ENCODE results near the gene AIG1. TPM values are rescaled to one million over a fixed set of nuclear protein-coding genes. Genes with fewer than 3 reads are reported as not detected.

AIG1 gene
- total RNA-seq, 1 experiment from 2014 or later, result 51.1 TPM

DNA sequence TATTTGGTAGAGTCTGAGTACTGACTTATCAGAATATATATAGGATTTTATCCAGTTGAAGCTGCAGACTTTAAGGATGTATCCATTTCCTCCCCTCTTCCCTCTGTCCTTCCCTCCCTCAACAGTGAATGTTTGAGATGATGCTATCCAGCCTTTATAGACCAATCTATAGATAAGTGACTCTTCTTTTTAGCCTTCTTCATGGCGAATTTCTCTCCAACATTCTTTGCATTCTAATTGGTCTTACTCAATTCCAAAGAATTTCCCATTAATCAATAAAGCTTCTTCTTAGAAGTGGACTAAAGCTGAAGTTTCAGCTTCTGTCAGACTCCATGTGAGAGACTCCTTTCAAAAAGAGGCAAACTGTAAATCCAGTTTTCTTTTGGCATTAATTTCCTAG lies 99.3 kb downstream of the AIG1 start:
- DNase-seq (ENCODE audit: low read depth, low spot score) (no peak), ATAC-seq (no peak)
- H3K79me2 ChIP-seq (ENCODE audit: insufficient read depth, low read length), result no peaks in the 10 kb centered on the region
- H3K9ac ChIP-seq (ENCODE audit: low read length), result no peak overlapping the region
- no peaks in the 10 kb centered on the region for H3K36me3 ChIP-seq (ENCODE audit: control insufficient read depth in 1 of 2, insufficient read depth in 2 of 2, low read length in 2 of 2)
- no peaks in the 10 kb centered on the region for H3K9me2 ChIP-seq (ENCODE audit: insufficient read depth)
- ChIA-PET RAD21 (ENCODE audit: low non-redundant PET in 1 of 2, low total read pairs in 2 of 2, uncharacterized antibody in 2 of 2, unreplicated experiment in 2 of 2) (no interaction called here), POLR2A (no interaction called here), CTCF (no interaction called here)
- peak overlapping the region; percentile 1; the same call in 1 of the 2 replicates for H3K4me2 ChIP-seq (ENCODE audit: low read length)
- no peaks in the 10 kb centered on the region for H4K20me1 ChIP-seq (ENCODE audit: insufficient read depth)
- intact Hi-C loops (cut with micrococcal nuclease), result no loop called here
- TF ChIP-seq, protein P1, sequence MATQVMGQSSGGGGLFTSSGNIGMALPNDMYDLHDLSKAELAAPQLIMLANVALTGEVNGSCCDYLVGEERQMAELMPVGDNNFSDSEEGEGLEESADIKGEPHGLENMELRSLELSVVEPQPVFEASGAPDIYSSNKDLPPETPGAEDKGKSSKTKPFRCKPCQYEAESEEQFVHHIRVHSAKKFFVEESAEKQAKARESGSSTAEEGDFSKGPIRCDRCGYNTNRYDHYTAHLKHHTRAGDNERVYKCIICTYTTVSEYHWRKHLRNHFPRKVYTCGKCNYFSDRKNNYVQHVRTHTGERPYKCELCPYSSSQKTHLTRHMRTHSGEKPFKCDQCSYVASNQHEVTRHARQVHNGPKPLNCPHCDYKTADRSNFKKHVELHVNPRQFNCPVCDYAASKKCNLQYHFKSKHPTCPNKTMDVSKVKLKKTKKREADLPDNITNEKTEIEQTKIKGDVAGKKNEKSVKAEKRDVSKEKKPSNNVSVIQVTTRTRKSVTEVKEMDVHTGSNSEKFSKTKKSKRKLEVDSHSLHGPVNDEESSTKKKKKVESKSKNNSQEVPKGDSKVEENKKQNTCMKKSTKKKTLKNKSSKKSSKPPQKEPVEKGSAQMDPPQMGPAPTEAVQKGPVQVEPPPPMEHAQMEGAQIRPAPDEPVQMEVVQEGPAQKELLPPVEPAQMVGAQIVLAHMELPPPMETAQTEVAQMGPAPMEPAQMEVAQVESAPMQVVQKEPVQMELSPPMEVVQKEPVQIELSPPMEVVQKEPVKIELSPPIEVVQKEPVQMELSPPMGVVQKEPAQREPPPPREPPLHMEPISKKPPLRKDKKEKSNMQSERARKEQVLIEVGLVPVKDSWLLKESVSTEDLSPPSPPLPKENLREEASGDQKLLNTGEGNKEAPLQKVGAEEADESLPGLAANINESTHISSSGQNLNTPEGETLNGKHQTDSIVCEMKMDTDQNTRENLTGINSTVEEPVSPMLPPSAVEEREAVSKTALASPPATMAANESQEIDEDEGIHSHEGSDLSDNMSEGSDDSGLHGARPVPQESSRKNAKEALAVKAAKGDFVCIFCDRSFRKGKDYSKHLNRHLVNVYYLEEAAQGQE (IDR thresholded peaks at IDR 0.05; ENCODE audit: low read depth), result no peak
- TF ChIP-seq FOSL1 (IDR thresholded peaks at IDR 0.05; ENCODE audit: low read depth) (no peak), TCF7L2 (IDR thresholded peaks at IDR 0.05; ENCODE audit: borderline replicate concordance, extremely low read depth, insufficient read depth, insufficient read length) (no peak), CBX3 (IDR thresholded peaks at IDR 0.05; ENCODE audit: low read depth) (no peak), POLR2A (IDR thresholded peaks at IDR 0.05; ENCODE audit: borderline replicate concordance, extremely low read depth, insufficient read depth, insufficient read length) (no peak), JUND (IDR thresholded peaks at IDR 0.05) (no peak), EGR1 (IDR thresholded peaks at IDR 0.05; ENCODE audit: low read depth) (no peak), POLR2AphosphoS5 (IDR thresholded peaks at IDR 0.05; ENCODE audit: low read depth, low read length) (no peak), SIN3A (IDR thresholded peaks at IDR 0.05; ENCODE audit: low read depth) (no peak), EZH2 (IDR thresholded peaks at IDR 0.05) (no peak), CEBPB (IDR thresholded peaks at IDR 0.05; ENCODE audit: low read depth) (no peak), ZNF274 (IDR thresholded peaks at IDR 0.05; ENCODE audit: low read depth, low read length) (no peak), EZH2phosphoT487 (IDR thresholded peaks at IDR 0.05; ENCODE audit: borderline replicate concordance) (no peak), YY1 (IDR thresholded peaks at IDR 0.05; ENCODE audit: extremely low read depth, insufficient replicate concordance, low read depth, low read length) (no peak), ZFX (IDR thresholded peaks at IDR 0.05) (no peak), SP1 (IDR thresholded peaks at IDR 0.05; ENCODE audit: low read depth) (no peak)
- TF ChIP-seq, protein P2, sequence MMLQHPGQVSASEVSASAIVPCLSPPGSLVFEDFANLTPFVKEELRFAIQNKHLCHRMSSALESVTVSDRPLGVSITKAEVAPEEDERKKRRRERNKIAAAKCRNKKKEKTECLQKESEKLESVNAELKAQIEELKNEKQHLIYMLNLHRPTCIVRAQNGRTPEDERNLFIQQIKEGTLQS (IDR thresholded peaks at IDR 0.05), result no peak
- TF ChIP-seq, protein P3, sequence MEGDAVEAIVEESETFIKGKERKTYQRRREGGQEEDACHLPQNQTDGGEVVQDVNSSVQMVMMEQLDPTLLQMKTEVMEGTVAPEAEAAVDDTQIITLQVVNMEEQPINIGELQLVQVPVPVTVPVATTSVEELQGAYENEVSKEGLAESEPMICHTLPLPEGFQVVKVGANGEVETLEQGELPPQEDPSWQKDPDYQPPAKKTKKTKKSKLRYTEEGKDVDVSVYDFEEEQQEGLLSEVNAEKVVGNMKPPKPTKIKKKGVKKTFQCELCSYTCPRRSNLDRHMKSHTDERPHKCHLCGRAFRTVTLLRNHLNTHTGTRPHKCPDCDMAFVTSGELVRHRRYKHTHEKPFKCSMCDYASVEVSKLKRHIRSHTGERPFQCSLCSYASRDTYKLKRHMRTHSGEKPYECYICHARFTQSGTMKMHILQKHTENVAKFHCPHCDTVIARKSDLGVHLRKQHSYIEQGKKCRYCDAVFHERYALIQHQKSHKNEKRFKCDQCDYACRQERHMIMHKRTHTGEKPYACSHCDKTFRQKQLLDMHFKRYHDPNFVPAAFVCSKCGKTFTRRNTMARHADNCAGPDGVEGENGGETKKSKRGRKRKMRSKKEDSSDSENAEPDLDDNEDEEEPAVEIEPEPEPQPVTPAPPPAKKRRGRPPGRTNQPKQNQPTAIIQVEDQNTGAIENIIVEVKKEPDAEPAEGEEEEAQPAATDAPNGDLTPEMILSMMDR (IDR thresholded peaks at IDR 0.05 in 2 of 3, conservative IDR thresholded peaks at IDR 0.05 in 1 of 3; ENCODE audit: borderline replicate concordance in 1 of 3, insufficient read depth in 1 of 3, low read depth in 2 of 3, low read length in 2 of 3), result no peak
- TF ChIP-seq, protein P4, sequence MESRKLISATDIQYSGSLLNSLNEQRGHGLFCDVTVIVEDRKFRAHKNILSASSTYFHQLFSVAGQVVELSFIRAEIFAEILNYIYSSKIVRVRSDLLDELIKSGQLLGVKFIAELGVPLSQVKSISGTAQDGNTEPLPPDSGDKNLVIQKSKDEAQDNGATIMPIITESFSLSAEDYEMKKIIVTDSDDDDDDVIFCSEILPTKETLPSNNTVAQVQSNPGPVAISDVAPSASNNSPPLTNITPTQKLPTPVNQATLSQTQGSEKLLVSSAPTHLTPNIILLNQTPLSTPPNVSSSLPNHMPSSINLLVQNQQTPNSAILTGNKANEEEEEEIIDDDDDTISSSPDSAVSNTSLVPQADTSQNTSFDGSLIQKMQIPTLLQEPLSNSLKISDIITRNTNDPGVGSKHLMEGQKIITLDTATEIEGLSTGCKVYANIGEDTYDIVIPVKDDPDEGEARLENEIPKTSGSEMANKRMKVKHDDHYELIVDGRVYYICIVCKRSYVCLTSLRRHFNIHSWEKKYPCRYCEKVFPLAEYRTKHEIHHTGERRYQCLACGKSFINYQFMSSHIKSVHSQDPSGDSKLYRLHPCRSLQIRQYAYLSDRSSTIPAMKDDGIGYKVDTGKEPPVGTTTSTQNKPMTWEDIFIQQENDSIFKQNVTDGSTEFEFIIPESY (IDR thresholded peaks at IDR 0.05; ENCODE audit: extremely low read depth, insufficient replicate concordance, low read length), result no peak
- TF ChIP-seq, protein P5, sequence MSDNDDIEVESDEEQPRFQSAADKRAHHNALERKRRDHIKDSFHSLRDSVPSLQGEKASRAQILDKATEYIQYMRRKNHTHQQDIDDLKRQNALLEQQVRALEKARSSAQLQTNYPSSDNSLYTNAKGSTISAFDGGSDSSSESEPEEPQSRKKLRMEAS (IDR thresholded peaks at IDR 0.05), result no peak
- no TSS peak for BruUV-seq (replicated peaks)
- peaks cover 0 to 12% of the 10 kb centered on the region in 2 experiments; a peak in 2 of 4 replicates for H3K4me1 ChIP-seq (ENCODE audit: control insufficient read depth in 1 of 2, insufficient read depth in 2 of 2, low read length in 2 of 2)
- H2AFZ ChIP-seq (ENCODE audit: low read depth, low read length, poor library complexity, severe bottlenecking), result no peak overlapping the region
- no peak overlapping the region for H3K4me3 ChIP-seq (replicated peaks in 1 of 2; ENCODE audit: low read depth in 1 of 2, low read length in 2 of 2)
- no peak overlapping the region for H3K27ac ChIP-seq (ENCODE audit: low read depth, low read length)
- no peaks in the 10 kb centered on the region for H3K27me3 ChIP-seq (ENCODE audit: insufficient read depth, low read length)
- H3K9me3 ChIP-seq (ENCODE audit: control insufficient read depth in 1 of 2, insufficient read depth in 1 of 2, low read depth in 1 of 2, low read length in 2 of 2), result no peaks in the 10 kb centered on the region
